ENCODE results near the gene MMEL1. TPM values are rescaled to one million over a fixed set of nuclear protein-coding genes. Genes with fewer than 3 reads are reported as not detected.
A peak's percentile ranks its signal among the peaks of the same experiment; 100 is the strongest.

The MMEL1 gene
- total RNA-seq, 2 experiments from 2014 or later, result 0.67 to 1.8 TPM

DNA sequence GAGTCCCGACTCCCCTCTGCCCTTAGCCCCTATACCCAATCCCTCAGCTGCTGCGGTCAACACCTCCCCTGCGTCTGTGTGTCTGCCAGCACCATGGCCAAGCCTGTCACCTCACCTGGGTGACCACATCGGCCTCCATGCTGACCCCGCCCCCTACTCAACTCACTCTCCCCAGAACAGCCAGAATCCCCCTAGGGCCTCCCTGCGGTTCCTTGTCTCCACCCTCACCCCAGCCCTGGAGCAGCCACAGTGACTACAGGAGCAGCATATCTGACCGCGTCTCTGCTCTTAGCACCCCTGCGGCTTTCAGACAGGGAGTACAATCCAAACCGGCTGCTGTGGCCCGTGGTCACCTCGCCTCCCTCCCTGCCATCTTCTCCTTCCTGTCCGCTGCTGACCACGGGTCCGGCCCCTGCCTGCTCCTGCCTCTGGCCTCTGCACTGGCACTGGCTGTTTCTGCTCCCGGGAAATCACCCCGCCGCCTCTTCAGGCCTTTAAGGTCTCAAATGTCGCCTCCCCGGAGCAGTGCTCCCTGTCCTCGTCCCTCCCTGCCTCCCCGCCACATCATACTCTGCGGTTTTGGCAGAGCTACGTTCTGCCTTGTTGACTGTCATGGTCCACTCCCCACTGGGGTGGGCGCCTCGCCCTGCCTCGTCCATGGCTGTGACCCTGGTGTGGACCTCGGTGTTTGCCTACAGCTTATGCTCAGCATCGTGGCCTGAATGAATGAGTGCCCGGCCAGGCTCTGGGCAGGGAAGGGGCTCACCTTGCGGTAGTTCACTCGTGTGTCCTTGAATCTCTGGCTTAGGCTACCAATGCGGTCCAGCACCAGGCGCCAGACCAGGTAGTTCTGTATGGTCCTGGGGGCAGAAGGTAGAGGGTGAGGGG lies 35.1 kb downstream of the MMEL1 start:
- peak in 1 of 14 experiments; percentile 12 for DNase-seq
- Mint-ChIP-seq H3K9me3 (no peaks in the 10 kb centered on the region), H3K27me3 (no peaks in the 10 kb centered on the region), H3K36me3 (ENCODE audit: low read depth) (no peaks in the 10 kb centered on the region), H3K27ac (no peak overlapping the region), H3K4me3 (peak overlapping the region; percentile 38), H3K4me1 (ENCODE audit: low read depth) (peaks cover 3% of the 10 kb centered on the region)
- Histone ChIP-seq H3K36me3 (ENCODE audit: insufficient read depth, low read length) (no peaks in the 10 kb centered on the region), H3K4me3 (ENCODE audit: low read length) (no peak overlapping the region), H3K27me3 (ENCODE audit: control insufficient read depth in 1 of 2, insufficient read depth in 2 of 2, low read length in 2 of 2) (no peaks in the 10 kb centered on the region), H3K9me3 (ENCODE audit: control insufficient read depth in 1 of 2, insufficient read depth in 1 of 2, low read length in 2 of 2) (no peaks in the 10 kb centered on the region), H3K4me1 (ENCODE audit: insufficient read depth, low read length) (peaks cover 6% of the 10 kb centered on the region), H3K27ac (ENCODE audit: low read depth in 1 of 2, low read length in 2 of 2) (no peak overlapping the region)
- POLR2A ChIA-PET, result no interaction called here
- TF ChIP-seq, protein P1, sequence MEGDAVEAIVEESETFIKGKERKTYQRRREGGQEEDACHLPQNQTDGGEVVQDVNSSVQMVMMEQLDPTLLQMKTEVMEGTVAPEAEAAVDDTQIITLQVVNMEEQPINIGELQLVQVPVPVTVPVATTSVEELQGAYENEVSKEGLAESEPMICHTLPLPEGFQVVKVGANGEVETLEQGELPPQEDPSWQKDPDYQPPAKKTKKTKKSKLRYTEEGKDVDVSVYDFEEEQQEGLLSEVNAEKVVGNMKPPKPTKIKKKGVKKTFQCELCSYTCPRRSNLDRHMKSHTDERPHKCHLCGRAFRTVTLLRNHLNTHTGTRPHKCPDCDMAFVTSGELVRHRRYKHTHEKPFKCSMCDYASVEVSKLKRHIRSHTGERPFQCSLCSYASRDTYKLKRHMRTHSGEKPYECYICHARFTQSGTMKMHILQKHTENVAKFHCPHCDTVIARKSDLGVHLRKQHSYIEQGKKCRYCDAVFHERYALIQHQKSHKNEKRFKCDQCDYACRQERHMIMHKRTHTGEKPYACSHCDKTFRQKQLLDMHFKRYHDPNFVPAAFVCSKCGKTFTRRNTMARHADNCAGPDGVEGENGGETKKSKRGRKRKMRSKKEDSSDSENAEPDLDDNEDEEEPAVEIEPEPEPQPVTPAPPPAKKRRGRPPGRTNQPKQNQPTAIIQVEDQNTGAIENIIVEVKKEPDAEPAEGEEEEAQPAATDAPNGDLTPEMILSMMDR (IDR thresholded peaks at IDR 0.05), result no peak
- intact Hi-C loops (cut with DNase I, micrococcal nuclease), result no loop called here
- CTCF ChIA-PET, result no interaction called here
- ATAC-seq (ENCODE audit: poor library complexity), result no peak

DNA sequence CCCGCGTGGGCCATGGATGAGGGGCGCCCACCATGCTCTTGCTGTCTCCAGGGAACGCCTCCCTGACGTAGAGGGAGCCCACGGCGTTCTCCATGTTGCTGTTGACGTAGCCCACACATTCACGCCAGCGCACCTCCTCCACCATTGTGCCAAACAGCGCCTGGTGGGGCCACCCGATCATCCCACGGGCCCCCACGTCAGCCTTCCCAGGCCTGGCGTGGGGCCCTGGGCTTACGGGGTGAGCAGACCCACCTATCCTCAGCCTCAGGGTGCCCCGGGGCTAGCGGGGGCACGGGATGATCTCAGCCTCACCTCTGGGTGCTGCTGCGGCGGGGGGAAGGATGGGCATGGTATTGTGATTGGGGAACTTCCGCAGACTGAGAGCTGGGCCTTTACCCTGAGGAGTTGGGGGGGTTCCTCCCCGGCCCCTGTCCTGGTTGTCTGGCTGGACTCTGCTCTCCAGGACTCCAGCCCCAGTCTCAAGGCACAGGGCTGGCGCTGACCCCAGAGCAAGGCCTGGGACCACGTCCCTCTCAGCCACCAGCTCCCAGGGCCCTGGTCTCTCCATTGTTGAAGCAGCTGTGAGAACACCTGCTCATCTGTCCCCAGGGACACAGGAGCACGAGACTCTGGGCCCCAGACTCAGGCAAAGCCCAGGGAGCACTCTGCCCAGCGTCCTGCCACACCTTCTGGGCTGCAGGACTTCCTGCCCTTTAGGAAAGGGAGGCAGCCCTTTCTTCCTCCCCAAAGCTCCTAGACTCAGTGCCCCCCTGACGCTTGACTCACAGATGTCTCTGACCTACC lies 36.1 kb downstream of the MMEL1 start:
- Histone ChIP-seq H3K4me3 (ENCODE audit: low read length) (no peak overlapping the region), H3K9me3 (ENCODE audit: control insufficient read depth in 1 of 2, insufficient read depth in 1 of 2, low read length in 2 of 2) (no peaks in the 10 kb centered on the region), H3K27me3 (ENCODE audit: control insufficient read depth in 1 of 2, insufficient read depth in 2 of 2, low read length in 2 of 2) (no peaks in the 10 kb centered on the region), H3K4me1 (ENCODE audit: insufficient read depth, low read length) (peaks cover 9% of the 10 kb centered on the region), H3K36me3 (ENCODE audit: insufficient read depth, low read length) (no peaks in the 10 kb centered on the region), H3K27ac (ENCODE audit: low read depth in 1 of 2, low read length in 2 of 2) (no peak overlapping the region)
- no peaks in the 10 kb centered on the region for H3K36me3 Mint-ChIP-seq (ENCODE audit: low read depth)
- TF ChIP-seq, protein P1 (IDR thresholded peaks at IDR 0.05), result no peak
- H3K27me3 Mint-ChIP-seq, result no peaks in the 10 kb centered on the region
- ChIA-PET POLR2A (no interaction called here), CTCF (no interaction called here)
- no peak overlapping the region for H3K27ac Mint-ChIP-seq
- no peak overlapping the region for H3K4me3 Mint-ChIP-seq
- ATAC-seq (ENCODE audit: poor library complexity), result no peak
- intact Hi-C loops (cut with DNase I, micrococcal nuclease), result no loop called here
- no peak for DNase-seq
- H3K4me1 Mint-ChIP-seq (ENCODE audit: low read depth), result peaks cover 5% of the 10 kb centered on the region
- no peaks in the 10 kb centered on the region for H3K9me3 Mint-ChIP-seq

DNA sequence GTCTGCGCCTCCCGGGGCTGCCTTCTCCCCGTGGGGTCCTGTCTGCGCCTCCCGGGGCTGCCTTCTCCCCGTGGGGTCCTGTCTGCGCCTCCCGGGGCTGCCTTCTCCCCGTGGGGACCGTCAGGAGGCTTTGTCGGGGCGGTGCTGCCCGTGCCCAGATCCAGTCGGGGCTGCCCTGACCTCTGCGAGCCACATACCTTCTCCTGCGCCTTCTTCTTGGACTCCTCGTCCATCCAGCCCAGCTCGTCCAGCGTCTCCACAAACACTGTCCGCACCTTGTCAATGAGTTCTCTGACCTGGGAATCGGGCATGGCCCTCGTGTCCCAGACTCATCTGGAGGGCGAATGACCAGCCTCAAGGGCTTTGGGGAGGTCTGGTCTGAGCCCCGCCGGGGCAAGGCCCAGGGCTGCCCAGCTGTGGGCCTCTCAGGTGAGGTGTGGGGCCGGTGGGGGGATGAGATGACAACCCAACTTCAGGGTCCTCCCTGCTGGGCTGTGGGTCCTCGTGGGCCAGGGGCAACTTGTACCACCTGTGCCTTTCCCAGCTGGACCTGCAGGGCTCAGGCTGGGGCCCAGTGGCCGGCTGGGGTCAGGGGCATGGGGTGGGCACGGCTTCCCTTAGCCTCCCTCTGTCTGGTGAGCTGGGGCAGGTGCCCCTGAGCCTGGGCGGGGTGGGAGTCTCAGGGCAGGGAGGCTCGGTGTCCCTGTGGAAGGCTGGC lies 36.8 kb downstream of the MMEL1 start:
- peaks cover 5% of the 10 kb centered on the region for H3K4me1 Mint-ChIP-seq (ENCODE audit: low read depth)
- DNase-seq (peak in 2 of 14 experiments; percentile 14 to 30), ATAC-seq (ENCODE audit: poor library complexity) (no peak)
- Histone ChIP-seq H3K27me3 (ENCODE audit: control insufficient read depth in 1 of 2, insufficient read depth in 2 of 2, low read length in 2 of 2) (no peaks in the 10 kb centered on the region), H3K9me3 (ENCODE audit: control insufficient read depth in 1 of 2, insufficient read depth in 1 of 2, low read length in 2 of 2) (no peaks in the 10 kb centered on the region), H3K36me3 (ENCODE audit: insufficient read depth, low read length) (no peaks in the 10 kb centered on the region), H3K27ac (ENCODE audit: low read depth in 1 of 2, low read length in 2 of 2) (no peak overlapping the region), H3K4me1 (ENCODE audit: insufficient read depth, low read length) (peaks cover 11% of the 10 kb centered on the region), H3K4me3 (ENCODE audit: low read length) (no peak overlapping the region)
- H3K9me3 Mint-ChIP-seq, result no peaks in the 10 kb centered on the region
- ChIA-PET CTCF (no interaction called here), POLR2A (no interaction called here)
- H3K27ac Mint-ChIP-seq, result no peak overlapping the region
- H3K27me3 Mint-ChIP-seq, result no peaks in the 10 kb centered on the region
- TF ChIP-seq, protein P1 (IDR thresholded peaks at IDR 0.05), result no peak
- no peak overlapping the region for H3K4me3 Mint-ChIP-seq
- no peaks in the 10 kb centered on the region for H3K36me3 Mint-ChIP-seq (ENCODE audit: low read depth)
- intact Hi-C loops (cut with DNase I, micrococcal nuclease), result no loop called here
